Stimulated activated CD8-positive, alpha-beta memory T cell treated with anti-CD3 and anti-CD28 coated beads, Interleukin-4, amount 100 ng/mL, for 24 hours (primary cell): ENCODE results near the gene FRAS1.
"Not testable (repeated sequence)": the region's sequence is repeated elsewhere in the genome, so short reads cannot be mapped to it uniquely, and the experiment has no call there.

Source experiments
- DNase-seq: peaks from one replicate; pipeline ENCODE4 v3.0.0-alpha.2; 2020; ENCODE audit warnings: low read depth

FRAS1 gene

DNA sequence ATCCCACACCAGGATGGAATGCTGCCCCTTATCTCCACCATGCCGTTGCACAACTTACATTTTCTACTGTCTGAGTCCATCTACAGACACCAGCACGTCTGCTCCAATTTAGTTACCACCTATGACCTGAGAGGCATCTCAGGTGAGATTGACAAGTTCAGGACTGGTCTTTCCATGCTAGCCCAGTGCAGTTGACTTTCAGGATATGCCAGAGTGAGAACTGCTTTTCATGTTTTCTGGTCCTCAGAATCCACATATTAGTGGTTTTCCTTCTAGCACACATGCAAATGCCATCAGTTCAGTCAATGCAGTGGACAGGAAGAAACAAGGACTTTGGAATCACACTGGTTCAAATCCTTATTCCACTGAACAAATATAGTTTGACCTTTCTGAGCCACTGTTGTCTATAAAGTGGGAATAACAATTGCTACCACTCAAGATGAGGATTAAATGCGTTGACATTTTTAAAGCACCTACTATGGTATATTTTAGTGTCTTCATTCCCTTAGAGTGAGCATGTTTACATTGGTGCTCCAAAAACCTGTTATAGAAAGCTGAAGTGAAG is 456.4 kb downstream of the FRAS1 start:
- DNase-seq = no peak

DNA sequence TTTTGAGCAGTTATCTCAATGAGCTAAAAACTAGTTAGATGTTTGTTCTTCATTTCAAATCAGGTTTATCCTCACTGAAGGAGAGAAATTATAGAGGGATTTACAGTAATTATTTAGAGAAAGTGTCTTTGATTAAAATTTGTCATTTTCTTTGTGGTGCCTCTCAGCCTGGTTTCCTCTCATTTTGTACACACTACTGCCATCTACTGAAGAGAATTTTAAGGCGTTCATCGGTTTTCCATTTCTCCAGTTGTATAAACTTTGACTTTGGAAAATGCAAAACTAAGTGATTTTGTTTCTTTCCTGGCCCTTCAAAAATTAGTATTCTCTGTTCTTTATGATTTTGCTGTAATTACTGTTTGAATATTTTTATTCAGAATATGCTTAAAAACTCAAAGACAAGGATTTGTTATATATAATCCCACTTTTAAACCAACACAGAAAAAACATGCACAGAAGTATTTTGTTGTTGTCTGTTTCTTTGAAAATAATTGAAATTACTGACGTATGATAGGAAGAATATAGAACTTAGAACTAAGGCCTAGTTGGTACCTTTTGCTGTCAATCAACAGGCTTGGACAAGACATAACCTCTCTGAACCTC is 460.0 kb downstream of the FRAS1 start:
- no peak for DNase-seq

DNA sequence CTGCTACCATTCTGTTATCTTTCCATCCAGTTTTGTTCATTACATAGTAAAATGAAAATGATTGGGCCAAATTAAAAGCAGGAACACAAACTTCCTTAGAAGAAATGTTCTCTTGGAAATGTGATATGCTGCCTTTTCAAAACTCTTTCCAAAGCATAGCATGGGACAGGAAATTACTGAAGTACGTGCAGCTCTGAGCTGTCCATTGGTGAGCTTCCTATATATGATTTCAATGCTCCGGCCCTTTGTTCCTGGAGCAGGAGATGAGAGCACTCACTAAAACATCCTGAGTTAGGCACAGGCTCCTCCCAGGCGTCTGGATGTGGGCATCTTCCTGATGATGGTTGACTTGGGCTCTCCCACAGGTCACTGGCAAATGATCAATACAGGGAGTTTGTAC is 461.4 kb downstream of the FRAS1 start:
- DNase-seq = no peak

DNA sequence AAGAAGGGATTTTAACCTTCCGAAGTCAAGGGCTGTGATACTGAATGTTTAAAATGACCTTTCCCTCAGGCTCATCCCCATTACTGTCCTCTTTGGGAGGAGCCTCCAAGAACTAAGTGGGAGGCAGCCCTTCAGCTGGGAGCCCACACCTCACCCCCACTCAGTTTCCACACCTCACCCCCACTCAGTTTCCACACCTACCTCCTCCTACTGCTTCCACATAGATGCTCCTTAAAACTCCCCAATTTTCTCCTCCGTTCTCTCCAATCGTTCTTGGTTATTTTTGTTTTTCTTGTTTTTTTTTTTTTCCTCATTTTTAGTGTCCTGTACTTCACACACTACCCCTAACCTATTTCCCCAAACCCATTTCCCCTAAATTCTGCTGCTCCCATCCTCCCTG is 462.8 kb downstream of the FRAS1 start:
- no peak for DNase-seq

DNA sequence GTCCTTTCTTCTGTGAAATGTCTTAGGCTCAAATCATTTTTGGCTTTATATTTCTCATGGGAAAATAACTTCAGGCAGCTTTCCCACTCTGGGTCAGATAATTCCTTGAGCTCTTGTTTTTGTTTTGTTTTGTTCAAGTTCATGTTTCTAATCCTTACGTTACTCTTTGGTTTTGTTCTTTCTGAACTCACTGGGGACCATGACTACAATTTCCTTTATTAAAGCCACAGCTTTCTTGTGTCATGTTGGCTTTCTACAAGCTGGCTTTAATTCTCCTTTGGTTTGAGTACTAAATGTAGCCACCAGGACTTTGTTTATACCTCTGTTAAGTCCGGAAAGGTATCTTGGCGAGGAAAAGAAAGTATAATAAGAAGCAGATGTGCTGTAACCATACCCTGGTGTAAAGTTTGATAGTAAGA is 463.7 kb downstream of the FRAS1 start:
- no peak for DNase-seq

DNA sequence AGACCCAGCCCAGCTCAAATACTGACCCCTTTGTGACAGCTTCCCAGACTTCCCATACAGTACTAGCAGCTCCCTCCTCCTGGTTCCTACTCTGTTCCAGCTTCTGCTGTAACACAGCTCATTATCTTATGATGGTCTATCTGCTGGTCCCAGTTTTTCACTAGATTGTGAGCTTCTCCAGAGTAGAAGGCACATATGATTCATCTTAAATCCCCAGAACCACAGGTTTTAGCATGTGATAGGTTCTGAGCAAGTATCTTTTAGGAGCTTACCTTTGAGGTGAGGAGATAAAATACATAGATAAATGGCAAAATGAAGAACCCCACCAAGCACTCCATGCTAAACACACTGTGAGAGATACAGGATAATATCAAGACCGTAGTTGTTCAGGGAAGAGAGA is 466.9 kb downstream of the FRAS1 start:
- no peak for DNase-seq

DNA sequence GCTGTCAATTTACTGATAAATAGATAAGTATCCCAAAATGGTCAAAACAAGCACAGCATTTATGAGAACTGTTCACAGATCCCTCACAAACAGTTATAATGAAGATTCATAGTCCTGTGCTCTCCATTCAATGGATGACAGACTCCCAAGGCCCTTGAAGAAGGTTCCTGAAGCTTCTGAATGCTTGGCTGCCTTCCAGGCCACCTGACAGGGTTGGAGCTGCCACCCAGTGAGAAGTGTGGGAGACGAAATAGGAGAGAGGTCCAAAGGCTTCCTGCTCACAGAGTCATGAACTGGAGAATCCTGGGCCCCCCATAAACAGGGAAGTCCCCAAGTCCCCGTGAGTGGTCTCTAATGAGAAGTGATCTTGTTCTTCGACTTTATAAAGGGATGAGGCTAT is 468.4 kb downstream of the FRAS1 start:
- DNase-seq = no peak

DNA sequence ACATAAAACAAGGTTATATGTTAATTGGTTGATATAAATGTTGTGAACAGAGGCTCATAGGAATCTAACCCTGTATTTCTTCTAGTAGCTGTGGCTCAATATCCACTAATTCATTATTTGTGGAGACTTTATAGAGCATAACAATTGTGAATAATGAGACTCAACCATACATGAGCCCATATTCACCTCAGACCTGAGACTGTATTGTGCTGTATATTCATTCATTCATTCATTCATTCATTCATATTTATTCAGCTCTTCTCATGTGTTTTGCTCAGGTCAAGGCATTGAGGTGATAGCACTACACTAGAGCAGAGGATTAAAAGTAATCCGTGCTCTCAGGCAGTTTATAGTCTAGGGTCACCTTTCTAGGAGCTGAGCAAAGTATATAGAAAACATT is 470.0 kb downstream of the FRAS1 start:
- DNase-seq = no peak

DNA sequence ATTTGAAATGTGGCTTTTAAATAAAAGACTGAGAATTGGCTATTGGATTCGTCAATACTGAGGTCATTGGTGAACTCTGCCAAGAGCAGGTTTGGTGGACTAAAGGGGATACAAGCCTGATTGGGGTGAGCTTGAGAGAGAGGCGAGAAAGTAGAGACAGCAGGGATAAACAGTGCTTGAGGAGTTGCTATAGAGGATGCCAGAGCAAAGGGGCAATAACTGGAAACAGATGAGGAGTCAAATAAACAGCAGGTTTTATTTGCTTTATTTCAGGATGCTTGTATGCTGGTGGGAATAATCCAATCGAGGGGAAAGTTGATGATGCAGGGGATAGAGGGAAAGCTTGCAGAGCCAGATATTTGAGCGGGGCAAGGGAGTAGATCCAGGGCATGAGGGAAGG is 470.4 kb downstream of the FRAS1 start:
- DNase-seq = no peak

DNA sequence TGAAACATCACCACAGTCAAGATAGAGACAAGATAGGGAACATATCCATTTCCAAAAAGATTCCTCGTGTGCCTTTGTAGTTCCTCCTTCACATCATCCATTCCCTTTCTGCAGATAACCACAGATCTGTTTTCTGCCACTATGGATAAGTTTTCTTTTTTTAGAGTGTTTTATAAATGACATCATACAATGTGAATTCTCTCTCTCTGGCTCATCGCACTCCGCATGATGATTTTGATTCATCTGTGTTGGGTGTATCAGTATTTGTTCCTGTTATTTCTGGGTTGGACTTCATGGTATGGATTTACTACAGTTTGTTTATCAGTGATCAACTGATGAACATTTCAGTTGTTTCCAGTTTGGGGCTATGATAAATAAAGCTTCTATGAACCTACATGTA is 471.2 kb downstream of the FRAS1 start:
- DNase-seq = no peak

DNA sequence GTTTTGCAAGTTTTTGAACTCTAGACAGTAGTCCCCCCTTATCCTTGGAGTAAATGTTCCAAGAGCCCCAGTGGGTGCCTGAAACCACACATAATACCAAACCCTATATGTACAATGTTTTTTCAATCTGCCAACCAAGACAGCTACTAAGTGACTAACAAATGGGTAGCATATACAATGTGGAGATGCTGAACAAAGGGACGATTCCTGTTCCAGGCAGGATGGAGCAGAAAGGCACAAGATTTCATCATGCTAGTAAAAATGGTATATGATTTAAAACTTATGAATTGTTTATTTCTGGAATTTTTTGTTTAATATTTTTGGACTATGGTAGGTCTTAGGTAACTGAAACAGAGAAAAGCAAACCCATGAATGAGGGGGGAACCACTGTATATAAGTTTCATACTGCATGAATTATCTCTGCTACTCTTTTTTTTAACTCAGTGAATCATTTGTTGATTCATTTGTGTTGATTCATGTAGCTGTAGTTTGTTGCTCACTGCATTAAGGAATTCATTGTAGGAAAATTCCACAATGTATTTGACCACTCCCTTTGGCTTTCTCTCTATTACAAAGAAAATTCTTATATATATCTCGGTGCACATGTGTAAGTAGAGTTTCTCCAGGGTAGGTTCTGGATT is 472.6 kb downstream of the FRAS1 start:
- no peak for DNase-seq

DNA sequence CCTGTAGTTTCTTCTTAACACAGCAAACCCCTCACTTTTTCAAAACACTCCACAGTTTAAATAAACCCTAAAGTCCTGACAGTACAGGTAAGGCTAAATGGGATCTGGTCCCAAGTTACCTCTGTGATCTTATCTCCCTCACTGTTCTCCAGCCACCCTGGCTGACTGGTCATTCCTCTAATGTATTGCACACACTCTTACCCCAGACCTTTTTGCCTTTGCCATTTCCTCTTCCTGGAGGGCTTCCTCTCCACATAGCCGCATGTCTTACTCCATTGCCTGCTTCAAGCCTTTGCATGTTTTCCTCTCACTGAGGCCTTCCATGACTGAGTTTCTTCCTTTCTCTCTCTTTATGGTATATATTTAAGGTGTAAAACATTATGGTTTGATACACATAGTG is 474.9 kb downstream of the FRAS1 start:
- no peak for DNase-seq

DNA sequence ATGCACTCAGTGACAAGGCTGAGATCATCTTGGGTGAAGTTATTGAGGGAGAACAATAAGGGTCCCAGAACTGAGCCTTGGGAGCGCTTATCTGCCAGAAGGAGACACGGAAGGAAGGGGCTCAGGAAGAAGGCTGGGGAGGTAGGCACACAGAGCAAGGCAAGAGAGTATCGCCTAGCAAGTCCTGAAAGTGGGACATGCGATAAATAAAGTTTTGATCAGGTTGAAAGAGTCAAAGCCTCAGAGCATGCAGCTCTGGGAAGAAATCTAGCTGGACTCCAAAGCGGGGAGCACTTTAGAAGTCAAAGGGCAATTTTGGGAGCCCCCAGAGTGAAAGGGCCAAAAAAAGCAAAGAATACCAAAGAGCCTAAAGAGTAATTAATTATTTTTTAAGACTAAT is 476.7 kb downstream of the FRAS1 start:
- DNase-seq = no peak

DNA sequence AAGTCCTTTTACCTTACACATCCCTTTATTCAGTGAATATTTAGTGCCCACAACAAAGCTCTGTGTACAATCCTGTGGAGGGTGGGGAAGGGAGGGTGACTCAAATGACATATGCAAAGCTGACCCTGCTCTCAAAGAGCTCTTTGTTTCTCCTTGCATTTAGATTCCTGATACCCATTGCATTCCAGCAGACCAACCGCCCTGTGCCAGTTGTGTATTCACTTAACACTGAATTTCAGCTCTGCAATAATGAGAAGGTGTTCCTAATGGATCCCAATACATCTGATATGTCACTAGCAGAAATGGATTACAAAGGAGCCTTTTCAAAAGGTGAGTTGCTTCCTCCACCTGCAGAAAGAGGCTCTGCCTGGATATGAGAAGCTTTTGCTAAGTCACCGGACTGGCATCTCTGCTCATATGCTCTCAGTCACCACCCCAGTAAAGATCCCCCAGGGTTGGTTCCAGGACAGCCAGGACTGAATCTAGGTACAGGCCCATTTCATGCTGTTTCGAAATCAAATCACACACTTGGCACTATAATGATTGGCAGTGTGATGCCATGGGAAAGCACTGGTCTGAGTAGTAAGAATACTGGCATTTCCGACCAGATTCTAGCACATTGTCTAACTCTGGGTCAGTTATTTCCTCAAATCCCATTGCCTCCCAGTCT is 477.3 kb downstream of the FRAS1 start:
- DNase-seq = no peak

DNA sequence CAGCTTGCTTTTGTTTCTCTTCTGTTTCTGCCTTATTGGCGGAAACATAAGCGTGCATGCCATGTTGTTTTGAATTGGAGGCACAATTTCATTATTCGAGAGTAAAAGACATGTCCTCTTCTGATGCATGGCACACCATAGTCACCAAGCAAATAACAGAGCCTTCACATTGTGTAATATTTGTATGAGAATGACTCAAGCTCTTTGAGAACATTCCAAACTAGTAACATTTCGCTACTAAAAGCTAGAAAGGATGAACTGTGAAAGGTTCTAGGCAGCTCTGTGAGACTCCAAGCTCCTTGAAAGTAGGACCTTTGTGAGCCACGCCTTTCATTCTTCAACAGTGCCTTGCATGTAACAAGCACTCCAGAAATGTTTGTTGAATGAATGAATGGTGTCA is 485.2 kb downstream of the FRAS1 start:
- DNase-seq = no peak

DNA sequence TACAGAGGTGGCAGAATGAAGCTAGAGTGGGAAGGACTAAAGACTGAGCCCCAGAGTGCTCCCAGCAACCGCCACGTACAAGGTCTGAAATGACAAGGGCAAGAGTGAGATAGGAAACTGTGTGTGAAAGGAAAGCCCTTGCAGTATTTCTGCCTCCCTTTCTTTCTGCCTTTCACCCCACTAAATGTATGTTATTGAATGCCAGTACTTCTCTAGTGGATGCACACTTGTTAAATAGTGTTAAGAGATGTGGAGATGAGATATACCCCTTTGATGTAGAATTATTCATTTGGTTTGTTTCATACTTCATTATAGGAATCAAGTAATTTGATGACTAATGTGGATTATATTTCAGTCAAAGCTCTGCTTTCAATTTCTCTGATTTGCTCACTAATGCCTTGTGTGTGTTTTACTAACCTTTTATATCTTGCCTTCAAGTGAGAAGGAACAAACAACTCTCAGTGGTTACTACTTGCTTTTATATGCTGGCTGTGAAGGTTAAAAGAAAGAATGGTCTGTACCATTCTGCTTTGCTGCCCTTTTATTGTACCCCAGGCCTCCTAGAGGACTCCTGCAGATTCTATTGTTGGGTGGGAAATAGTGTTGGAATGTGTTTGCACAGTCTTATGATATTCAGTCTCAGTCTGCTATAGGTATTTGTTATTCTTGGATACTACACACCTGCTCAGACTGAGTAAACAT is 486.5 kb downstream of the FRAS1 start:
- DNase-seq = no peak

DNA sequence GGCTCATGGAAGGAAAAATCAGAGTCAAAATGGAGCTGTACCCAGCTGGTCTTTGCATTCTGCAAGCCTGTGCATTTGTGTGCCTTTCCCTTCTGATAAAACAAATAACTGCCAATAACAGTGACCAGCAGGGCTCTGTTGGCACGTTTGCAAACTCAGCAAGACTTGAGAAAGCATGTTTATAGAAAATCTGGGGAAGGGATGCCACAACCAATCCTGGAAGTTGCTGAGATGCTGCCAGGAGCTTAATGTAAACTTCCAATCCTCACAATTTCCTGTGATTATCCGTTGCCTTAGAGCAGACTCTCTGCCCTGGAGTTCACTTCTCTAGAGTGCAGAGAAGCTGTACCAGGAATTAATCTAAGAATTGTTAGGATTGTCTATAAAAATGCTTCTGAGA is 487.6 kb downstream of the FRAS1 start:
- DNase-seq = no peak

DNA sequence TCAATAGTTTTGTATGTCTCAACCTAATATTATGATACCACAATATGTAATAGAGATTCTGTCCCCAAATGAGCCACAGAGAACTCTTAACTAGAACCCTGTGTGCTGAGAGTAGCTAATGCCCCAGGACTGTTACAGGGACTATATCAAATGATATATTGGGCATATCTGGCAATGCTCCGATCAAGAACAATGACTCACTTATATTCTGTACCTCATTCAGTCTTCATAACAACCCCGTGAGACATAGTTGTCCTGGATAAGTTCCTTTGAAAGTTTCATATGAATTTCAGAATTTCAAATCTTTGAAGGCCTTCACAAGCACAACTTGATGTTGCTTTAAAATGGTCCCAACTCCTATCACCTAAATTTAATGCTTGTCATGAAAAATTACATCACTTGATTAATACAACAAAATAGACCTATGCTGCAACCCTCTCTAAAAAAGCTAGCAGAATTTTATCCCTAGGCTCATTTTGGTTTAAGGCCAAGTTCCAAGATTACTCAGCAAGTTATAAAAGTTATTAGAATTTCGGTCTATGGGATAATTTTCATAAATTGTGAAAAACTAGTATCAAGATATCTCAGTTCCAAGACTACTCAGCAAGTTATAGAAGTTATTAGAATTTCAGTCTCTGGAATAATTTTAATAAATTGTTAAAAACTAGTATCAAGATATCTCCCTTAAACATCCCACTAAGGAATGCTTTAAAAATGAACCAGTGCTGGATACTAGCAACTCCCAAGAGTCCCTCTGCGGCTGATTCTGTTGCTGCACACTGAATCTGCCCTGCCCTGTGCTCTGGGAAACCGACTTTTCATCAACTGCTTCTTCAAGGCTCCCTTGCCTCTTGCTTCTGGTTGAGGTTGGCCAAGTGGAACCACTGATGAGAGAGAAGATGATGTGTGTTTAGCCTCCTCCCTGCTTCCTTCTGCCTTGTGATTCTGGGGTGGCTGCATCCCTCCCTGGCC is 488.4 kb downstream of the FRAS1 start:
- no peak for DNase-seq

DNA sequence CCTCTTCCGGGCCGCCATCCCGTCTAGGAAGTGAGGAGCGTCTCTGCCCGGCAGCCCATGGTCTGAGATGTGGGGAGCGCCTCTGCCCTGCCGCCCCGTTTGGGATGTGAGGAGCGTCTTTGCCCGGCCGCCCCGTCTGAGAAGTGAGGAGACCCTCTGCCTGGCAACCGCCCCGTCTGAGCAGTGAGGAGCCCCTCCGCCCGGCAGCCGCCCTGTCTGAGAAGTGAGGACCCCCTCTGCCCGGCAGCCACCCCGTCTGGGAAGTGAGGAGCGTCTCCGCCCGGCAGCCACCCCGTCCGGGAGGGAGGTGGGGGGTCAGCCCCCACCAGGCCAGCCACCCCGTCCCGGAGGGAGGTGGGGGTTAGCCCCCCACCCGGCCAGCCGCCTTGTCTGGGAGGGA is 490.8 kb downstream of the FRAS1 start:
- not testable (repeated sequence) for DNase-seq

DNA sequence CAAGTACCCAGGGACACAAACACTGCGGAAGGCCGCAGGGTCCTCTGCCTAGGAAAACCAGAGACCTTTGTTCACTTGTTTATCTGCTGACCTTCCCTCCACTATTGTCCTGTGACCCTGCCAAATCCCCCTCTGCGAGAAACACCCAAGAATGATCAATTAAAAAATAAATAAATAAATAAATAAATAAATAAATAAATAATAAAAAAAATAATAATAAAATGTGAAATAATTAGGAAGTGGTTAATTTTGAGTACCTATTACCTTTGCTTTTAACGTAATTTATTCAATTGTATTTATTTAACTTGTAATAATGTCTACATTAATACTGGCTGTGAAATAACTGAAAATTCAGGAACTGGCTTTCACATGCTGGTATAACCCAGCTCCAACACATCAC is 491.8 kb downstream of the FRAS1 start:
- not testable (repeated sequence) for DNase-seq
